ENCODE measurements around the gene ARID5B. TPM values are rescaled to one million over a fixed set of nuclear protein-coding genes. Genes with fewer than 3 reads are reported as not detected.

Gene ARID5B
- total RNA-seq, 1 experiment from 2014 or later: 168 TPM

GRCh38 chr10:62062028-62062427 is 160.5 kb downstream of the ARID5B start:
- Mint-ChIP-seq H3K36me3 (ENCODE audit: insufficient read depth, unreplicated experiment) (peaks cover 100% of the 10 kb centered on the region), H3K9me3 (ENCODE audit: unreplicated experiment) (no peaks in the 10 kb centered on the region), H3K27me3 (ENCODE audit: insufficient read depth, unreplicated experiment) (no peaks in the 10 kb centered on the region), H3K4me3 (ENCODE audit: unreplicated experiment) (no peak overlapping the region), H3K27ac (ENCODE audit: unreplicated experiment) (peak overlapping the region; percentile 6), H3K4me1 (ENCODE audit: low read depth, unreplicated experiment) (peaks cover 38% of the 10 kb centered on the region)
- H3K27me3 ChIP-seq (replicated peaks; ENCODE audit: control insufficient read depth, insufficient read depth, low read length): no peaks in the 10 kb centered on the region
- peaks cover 26% of the 10 kb centered on the region for H3K4me1 ChIP-seq
- intact Hi-C loops (cut with micrococcal nuclease; ENCODE audit: unreplicated experiment): no loop called here
- TF ChIP-seq CTCF (IDR thresholded peaks at IDR 0.05; ENCODE audit: insufficient read depth in 1 of 2, low read depth in 1 of 2, low read length in 1 of 2, severe bottlenecking in 1 of 2, unreplicated experiment in 1 of 2): no peak
- H3K9me3 ChIP-seq: no peaks in the 10 kb centered on the region
- BruUV-seq (replicated peaks): no TSS peak
- DNase-seq: no peak
- no peak overlapping the region for H3K4me3 ChIP-seq (ENCODE audit: low read depth, low read length)
- ChIA-PET POLR2A (interaction anchor here (0.9 kb wide), 1 partner anchor 12 kb away, joined by 3 read pairs; no protein-coding TSS in a partner anchor), CTCF (no interaction called here)
- H3K36me3 ChIP-seq (ENCODE audit: control insufficient read depth, insufficient read depth, low read length): peaks cover 15% of the 10 kb centered on the region

GRCh38 chr10:62062752-62063512 is 161.4 kb downstream of the ARID5B start:
- no peak for TF ChIP-seq CTCF (IDR thresholded peaks at IDR 0.05; ENCODE audit: insufficient read depth in 1 of 2, low read depth in 1 of 2, low read length in 1 of 2, severe bottlenecking in 1 of 2, unreplicated experiment in 1 of 2)

GRCh38 chr10:62063795-62064472 is 162.4 kb downstream of the ARID5B start:
- CTCF ChIA-PET: interaction anchor here (0.6 kb wide), 1 partner anchor 754 kb away, joined by 3 read pairs; no protein-coding TSS in a partner anchor
- Mint-ChIP-seq H3K27ac (ENCODE audit: unreplicated experiment) (peak overlapping the region; percentile 30), H3K4me1 (ENCODE audit: low read depth, unreplicated experiment) (peaks cover 29% of the 10 kb centered on the region), H3K36me3 (ENCODE audit: insufficient read depth, unreplicated experiment) (peaks cover 100% of the 10 kb centered on the region), H3K4me3 (ENCODE audit: unreplicated experiment) (no peak overlapping the region), H3K27me3 (ENCODE audit: insufficient read depth, unreplicated experiment) (no peaks in the 10 kb centered on the region), H3K9me3 (ENCODE audit: unreplicated experiment) (no peaks in the 10 kb centered on the region)
- Histone ChIP-seq H3K36me3 (ENCODE audit: control insufficient read depth, insufficient read depth, low read length) (peaks cover 14% of the 10 kb centered on the region), H3K4me3 (ENCODE audit: low read depth, low read length) (no peak overlapping the region), H3K9me3 (no peaks in the 10 kb centered on the region), H3K27me3 (replicated peaks; ENCODE audit: control insufficient read depth, insufficient read depth, low read length) (no peaks in the 10 kb centered on the region), H3K4me1 (peaks cover 7% of the 10 kb centered on the region)
- TF ChIP-seq CTCF (IDR thresholded peaks at IDR 0.05; ENCODE audit: insufficient read depth in 1 of 2, low read depth in 1 of 2, low read length in 1 of 2, severe bottlenecking in 1 of 2, unreplicated experiment in 1 of 2): no peak
- POLR2A ChIA-PET: no interaction called here
- BruUV-seq (replicated peaks): no TSS peak
- DNase-seq: no peak
- intact Hi-C loops (cut with micrococcal nuclease; ENCODE audit: unreplicated experiment): no loop called here

More at GRCh38 chr10:62062752-62063512, 161.4 kb downstream of the ARID5B start:
- Histone ChIP-seq H3K36me3 (ENCODE audit: control insufficient read depth, insufficient read depth, low read length) (peaks cover 15% of the 10 kb centered on the region), H3K4me3 (ENCODE audit: low read depth, low read length) (no peak overlapping the region), H3K27me3 (replicated peaks; ENCODE audit: control insufficient read depth, insufficient read depth, low read length) (no peaks in the 10 kb centered on the region), H3K4me1 (peaks cover 17% of the 10 kb centered on the region), H3K9me3 (no peaks in the 10 kb centered on the region)
- H3K4me3 Mint-ChIP-seq (ENCODE audit: unreplicated experiment): no peak overlapping the region
- H3K4me1 Mint-ChIP-seq (ENCODE audit: low read depth, unreplicated experiment): peaks cover 33% of the 10 kb centered on the region
- DNase-seq: no peak
- BruUV-seq (replicated peaks): no TSS peak
- intact Hi-C loops (cut with micrococcal nuclease; ENCODE audit: unreplicated experiment): no loop called here
- no peaks in the 10 kb centered on the region for H3K27me3 Mint-ChIP-seq (ENCODE audit: insufficient read depth, unreplicated experiment)
- no peak overlapping the region for H3K27ac Mint-ChIP-seq (ENCODE audit: unreplicated experiment)
- no peaks in the 10 kb centered on the region for H3K9me3 Mint-ChIP-seq (ENCODE audit: unreplicated experiment)
- peaks cover 100% of the 10 kb centered on the region for H3K36me3 Mint-ChIP-seq (ENCODE audit: insufficient read depth, unreplicated experiment)
- ChIA-PET CTCF (no interaction called here), POLR2A (interaction anchor here (0.6 to 0.9 kb wide), 2 partner anchors 13 to 699 kb away, joined by 3 to 4 read pairs; no protein-coding TSS in a partner anchor)

Data from Caco-2 (cell line).